MCF 10A (cell line): ENCODE measurements around the gene MAN1C1. TPM values are rescaled to one million over a fixed set of nuclear protein-coding genes. Genes with fewer than 3 reads are reported as not detected.
"Not testable (repeated sequence)": the region's sequence is repeated elsewhere in the genome, so short reads cannot be mapped to it uniquely, and the experiment has no call there.

Experiments
- BruUV-seq: library from RNA; stranded (reverse); fragments of 400-500 nt; replicated peaks from 2 replicates; lab custom pipeline; 2021; lab: Mats Ljungman, UMichigan
- CTCF ChIA-PET: fragments of 300-600 bp; sonication (Branson Sonifier 250); formaldehyde crosslinking; extraction: SDS; loops from one replicate; lab custom pipeline; 2021; ENCODE audit warnings: antibody characterized with exemption, inconsistent platforms; lab: Yijun Ruan, JAX
- POLR2A ChIA-PET: fragments of 300-600, 350-650 bp; sonication (Branson Sonifier 250); formaldehyde crosslinking; extraction: SDS; loops from one replicate; lab custom pipeline; 2020; ENCODE audit warnings: antibody characterized with exemption, inconsistent platforms; lab: Yijun Ruan, JAX
- DNase-seq: peaks from one replicate; pipeline ENCODE4 v3.0.0-alpha.2; 2018; ENCODE audit not compliant: unreplicated experiment
- H3K27ac Mint-ChIP-seq: one replicate; pipeline ENCODE4 v1.8.0; 2022; ENCODE audit warnings: mild to moderate bottlenecking, low read depth, mixed read lengths; ENCODE audit not compliant: unreplicated experiment
- H3K27me3 Mint-ChIP-seq: one replicate; pipeline ENCODE4 v1.8.0; 2022; ENCODE audit warnings: mixed read lengths; ENCODE audit not compliant: insufficient read depth, unreplicated experiment
- H3K36me3 Mint-ChIP-seq: one replicate; pipeline ENCODE4 v1.8.0; 2022; ENCODE audit warnings: mild to moderate bottlenecking, moderate library complexity, mixed read lengths; ENCODE audit not compliant: insufficient read depth, unreplicated experiment
- H3K4me1 Mint-ChIP-seq: one replicate; pipeline ENCODE4 v1.8.0; 2022; ENCODE audit warnings: mixed read lengths; ENCODE audit not compliant: insufficient read depth, unreplicated experiment
- H3K4me3 Mint-ChIP-seq: one replicate; pipeline ENCODE4 v1.8.0; 2022; ENCODE audit warnings: mild to moderate bottlenecking, moderate library complexity, mixed read lengths; ENCODE audit not compliant: unreplicated experiment
- H3K9me3 Mint-ChIP-seq: one replicate; pipeline ENCODE4 v1.8.0; 2022; ENCODE audit warnings: mixed read lengths; ENCODE audit not compliant: unreplicated experiment
- intact Hi-C: fragments of 100-400 bp; cut with micrococcal nuclease; formaldehyde crosslinking; loops from 2 replicates; pipeline ENCODE4 v1.14.1; 2022
- total RNA-seq: library from RNA; stranded (reverse); gene quantifications from 2 replicates; pipeline ENCODE4 v1.2.3, GENCODE V29; 2022
- TF ChIP-seq, protein P1 (sequence below): fragments of 200-600 bp; IDR thresholded peaks from one replicate; pipeline ENCODE4 v1.8.0; 2022; ENCODE audit warnings: antibody characterized with exemption, mild to moderate bottlenecking; ENCODE audit not compliant: unreplicated experiment

Gene MAN1C1
- total RNA-seq, 1 experiment from 2014 or later = not detected

DNA sequence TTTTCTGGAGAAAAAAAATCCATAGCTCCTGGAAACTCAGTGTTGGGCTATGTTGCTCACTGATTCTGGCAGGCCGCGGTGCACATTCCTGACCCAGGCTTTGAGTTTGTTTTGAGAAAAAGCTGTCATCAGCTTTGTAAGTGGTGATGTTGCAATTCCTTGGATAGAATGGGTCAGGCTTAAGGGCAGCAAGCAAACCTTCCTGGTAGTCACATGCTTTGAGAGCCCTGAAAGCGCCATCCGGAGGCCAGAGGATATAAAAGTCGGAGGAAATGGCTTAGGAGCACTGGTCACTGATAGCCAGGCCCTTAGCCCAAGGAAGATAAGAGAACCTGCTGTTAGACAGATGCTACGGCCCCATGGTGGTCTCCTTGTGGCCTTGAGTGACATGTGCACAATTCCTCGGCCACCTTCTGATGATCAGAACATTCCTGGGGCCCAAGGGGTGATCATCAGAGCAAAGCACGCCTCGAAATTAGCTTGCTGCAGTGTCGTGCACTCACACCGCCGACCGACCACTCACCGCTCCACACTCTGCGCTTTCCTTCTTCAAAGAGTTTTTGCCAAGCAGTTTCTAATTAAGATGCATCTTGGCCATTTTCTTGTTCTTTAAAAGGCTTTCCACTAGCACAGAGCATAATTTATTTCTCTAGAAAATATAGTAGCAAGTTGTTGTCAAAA, 78.6 kb downstream of the MAN1C1 start:
- H3K36me3 Mint-ChIP-seq = no peaks in the 10 kb centered on the region
- TF ChIP-seq, protein P1, sequence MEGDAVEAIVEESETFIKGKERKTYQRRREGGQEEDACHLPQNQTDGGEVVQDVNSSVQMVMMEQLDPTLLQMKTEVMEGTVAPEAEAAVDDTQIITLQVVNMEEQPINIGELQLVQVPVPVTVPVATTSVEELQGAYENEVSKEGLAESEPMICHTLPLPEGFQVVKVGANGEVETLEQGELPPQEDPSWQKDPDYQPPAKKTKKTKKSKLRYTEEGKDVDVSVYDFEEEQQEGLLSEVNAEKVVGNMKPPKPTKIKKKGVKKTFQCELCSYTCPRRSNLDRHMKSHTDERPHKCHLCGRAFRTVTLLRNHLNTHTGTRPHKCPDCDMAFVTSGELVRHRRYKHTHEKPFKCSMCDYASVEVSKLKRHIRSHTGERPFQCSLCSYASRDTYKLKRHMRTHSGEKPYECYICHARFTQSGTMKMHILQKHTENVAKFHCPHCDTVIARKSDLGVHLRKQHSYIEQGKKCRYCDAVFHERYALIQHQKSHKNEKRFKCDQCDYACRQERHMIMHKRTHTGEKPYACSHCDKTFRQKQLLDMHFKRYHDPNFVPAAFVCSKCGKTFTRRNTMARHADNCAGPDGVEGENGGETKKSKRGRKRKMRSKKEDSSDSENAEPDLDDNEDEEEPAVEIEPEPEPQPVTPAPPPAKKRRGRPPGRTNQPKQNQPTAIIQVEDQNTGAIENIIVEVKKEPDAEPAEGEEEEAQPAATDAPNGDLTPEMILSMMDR = peak; percentile 6
- BruUV-seq = no TSS peak
- H3K27ac Mint-ChIP-seq = peak overlapping the region; percentile 57
- intact Hi-C loops = loop anchor here (5.0 kb wide), 1 partner anchor 102 kb away; no protein-coding TSS in a partner anchor
- H3K4me1 Mint-ChIP-seq = peaks cover 13% of the 10 kb centered on the region
- ChIA-PET CTCF (interaction anchor here (0.6 to 1.5 kb wide), 5 partner anchors 34 to 208 kb away, joined by 3 to 6 read pairs (median 4); no protein-coding TSS in a partner anchor), POLR2A (interaction anchor here (0.7 to 1.4 kb wide), 8 partner anchors 12 to 84 kb away, joined by 3 to 4 read pairs (median 3); no protein-coding TSS in a partner anchor)
- DNase-seq = peak; percentile 92
- no peaks in the 10 kb centered on the region for H3K9me3 Mint-ChIP-seq
- H3K4me3 Mint-ChIP-seq = no peak overlapping the region
- no peaks in the 10 kb centered on the region for H3K27me3 Mint-ChIP-seq

- peak; percentile 87 for DNase-seq
- Mint-ChIP-seq H3K36me3 (no peaks in the 10 kb centered on the region), H3K4me1 (peaks cover 13% of the 10 kb centered on the region), H3K9me3 (no peaks in the 10 kb centered on the region), H3K27me3 (no peaks in the 10 kb centered on the region), H3K27ac (peak overlapping the region; percentile 57), H3K4me3 (no peak overlapping the region)
- intact Hi-C loops = loop anchor here (5.0 kb wide), 1 partner anchor 101 kb away; no protein-coding TSS in a partner anchor
- ChIA-PET POLR2A (interaction anchor here (1.3 kb wide), 1 partner anchor 37 kb away, joined by 3 read pairs; no protein-coding TSS in a partner anchor), CTCF (interaction anchor here (1.5 kb wide), 1 partner anchor 50 kb away, joined by 4 read pairs; no protein-coding TSS in a partner anchor)
- BruUV-seq = no TSS peak
- TF ChIP-seq, protein P1 = no peak
Observed at GRCh38 chr1:25695771-25696311, 79.2 kb downstream of the MAN1C1 start.

- H3K4me1 Mint-ChIP-seq = peaks cover 13% of the 10 kb centered on the region
- H3K36me3 Mint-ChIP-seq, H3K27ac Mint-ChIP-seq, POLR2A ChIA-PET, H3K4me3 Mint-ChIP-seq, DNase-seq, H3K27me3 Mint-ChIP-seq, H3K9me3 Mint-ChIP-seq, BruUV-seq: not testable (repeated sequence)
- intact Hi-C loops = loop anchor here (5.0 kb wide), 1 partner anchor 101 kb away; no protein-coding TSS in a partner anchor
- CTCF ChIA-PET = interaction anchor here (1.3 kb wide), 1 partner anchor 51 kb away, joined by 4 read pairs; no protein-coding TSS in a partner anchor
Observed at GRCh38 chr1:25696643-25697042, 80.1 kb downstream of the MAN1C1 start.

DNA sequence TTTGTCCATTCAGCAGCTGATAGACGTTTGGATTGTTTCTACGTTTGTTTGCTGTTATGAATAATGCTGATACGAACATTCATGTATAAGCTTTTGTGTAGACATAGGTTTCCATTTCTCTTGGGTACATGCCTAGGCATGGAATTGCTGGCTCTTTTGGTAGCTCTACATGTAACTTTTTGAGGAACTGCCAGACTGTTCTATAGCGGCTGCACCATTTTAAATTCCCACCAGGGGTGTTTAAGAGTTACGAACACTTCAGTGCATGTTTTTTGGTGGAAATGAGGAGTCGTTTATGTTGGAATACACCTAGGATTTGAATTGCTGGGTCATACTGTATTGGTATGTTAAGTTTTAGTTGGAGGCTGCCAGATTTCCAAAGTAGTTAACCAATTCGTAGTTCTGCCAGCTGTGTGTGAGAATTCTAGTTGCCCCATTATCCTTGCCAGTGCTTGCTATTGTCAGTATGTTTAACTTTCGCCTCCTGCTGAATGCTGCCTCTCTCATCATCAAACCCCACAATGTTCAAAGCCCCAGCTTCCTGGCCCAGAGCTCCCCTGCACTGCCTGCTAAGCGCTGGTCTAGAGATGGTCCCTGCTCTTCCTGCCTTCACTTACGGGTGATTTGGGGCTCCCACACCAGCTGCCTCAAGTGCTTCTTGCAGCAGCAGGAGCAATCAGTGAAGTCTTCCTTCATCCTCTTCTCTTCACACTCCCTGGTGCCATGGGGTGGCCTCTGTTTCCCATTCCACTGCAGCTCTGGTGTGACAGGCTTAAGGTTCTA, 81.0 kb downstream of the MAN1C1 start:
- BruUV-seq = no TSS peak
- Mint-ChIP-seq H3K4me1 (peaks cover 13% of the 10 kb centered on the region), H3K36me3 (no peaks in the 10 kb centered on the region), H3K9me3 (no peaks in the 10 kb centered on the region), H3K27me3 (no peaks in the 10 kb centered on the region), H3K27ac (no peak overlapping the region), H3K4me3 (no peak overlapping the region)
- intact Hi-C loops = loop anchor here (5.0 kb wide), 1 partner anchor 100 kb away; no protein-coding TSS in a partner anchor
- POLR2A ChIA-PET = no interaction called here
- TF ChIP-seq, protein P1 = no peak
- CTCF ChIA-PET = interaction anchor here (0.6 to 1.3 kb wide), 2 partner anchors 50 to 121 kb away, joined by 3 to 4 read pairs; no protein-coding TSS in a partner anchor
- no peak for DNase-seq
